ENCODE results near the gene GMPR2. TPM values are rescaled to one million over a fixed set of nuclear protein-coding genes. Genes with fewer than 3 reads are reported as not detected.

GMPR2 gene
- total RNA-seq, 1 donor = 86.5 TPM

GRCh38 chr14:24226473-24226872 lies 6.3 kb upstream of the GMPR2 start:
- Histone ChIP-seq H3K27ac (ENCODE audit: low read depth, low read length) (no peak overlapping the region), H3K79me2 (ENCODE audit: insufficient read depth, low read length) (peaks cover 85% of the 10 kb centered on the region), H3K4me1 (ENCODE audit: insufficient read depth, low read length) (peaks cover 19% of the 10 kb centered on the region), H3K36me3 (ENCODE audit: insufficient read depth, low read length) (peaks cover 9% of the 10 kb centered on the region), H3K9me3 (ENCODE audit: low read depth, low read length) (no peaks in the 10 kb centered on the region), H2AFZ (ENCODE audit: low read length) (no peak overlapping the region), H3K27me3 (ENCODE audit: insufficient read depth, low read length) (no peaks in the 10 kb centered on the region), H3K4me2 (ENCODE audit: insufficient read depth, low read length) (no peak overlapping the region), H4K20me1 (ENCODE audit: insufficient read depth, low read length) (peaks cover 13% of the 10 kb centered on the region), H3K4me3 (ENCODE audit: insufficient read depth, low read length) (no peak overlapping the region)
- no peak for TF ChIP-seq CTCF (IDR thresholded peaks at IDR 0.05; ENCODE audit: extremely low read depth, low read depth, low read length)
- DNase-seq (ENCODE audit: insufficient read length, low spot score, missing footprints) = no peak

- no peaks in the 10 kb centered on the region for H3K9me3 ChIP-seq (ENCODE audit: low read depth, low read length)
- peaks cover 33% of the 10 kb centered on the region for H3K4me1 ChIP-seq (ENCODE audit: insufficient read depth, low read length)
- no peak for TF ChIP-seq CTCF (IDR thresholded peaks at IDR 0.05; ENCODE audit: extremely low read depth, low read depth, low read length)
- H2AFZ ChIP-seq (ENCODE audit: low read length) = no peak overlapping the region
- peaks cover 9% of the 10 kb centered on the region for H3K36me3 ChIP-seq (ENCODE audit: insufficient read depth, low read length)
- no peaks in the 10 kb centered on the region for H3K27me3 ChIP-seq (ENCODE audit: insufficient read depth, low read length)
- H4K20me1 ChIP-seq (ENCODE audit: insufficient read depth, low read length) = peaks cover 13% of the 10 kb centered on the region
- H3K4me3 ChIP-seq (ENCODE audit: insufficient read depth, low read length) = no peak overlapping the region
- no peak overlapping the region for H3K4me2 ChIP-seq (ENCODE audit: insufficient read depth, low read length)
- peaks cover 84% of the 10 kb centered on the region for H3K79me2 ChIP-seq (ENCODE audit: insufficient read depth, low read length)
- peak; percentile 68 for DNase-seq (ENCODE audit: insufficient read length, low spot score, missing footprints)
- no peak overlapping the region for H3K27ac ChIP-seq (ENCODE audit: low read depth, low read length)
These were observed 3.8 kb upstream of the GMPR2 start for GRCh38 chr14:24228902-24229301.

GRCh38 chr14:24231263-24232120 lies 1.2 kb upstream of the GMPR2 start:
- H3K27me3 ChIP-seq (ENCODE audit: insufficient read depth, low read length) = no peaks in the 10 kb centered on the region
- peaks cover 3% of the 10 kb centered on the region for H4K20me1 ChIP-seq (ENCODE audit: insufficient read depth, low read length)
- peak overlapping the region; percentile 93 for H3K27ac ChIP-seq (ENCODE audit: low read depth, low read length)
- peaks cover 34% of the 10 kb centered on the region for H3K4me1 ChIP-seq (ENCODE audit: insufficient read depth, low read length)
- no peaks in the 10 kb centered on the region for H3K9me3 ChIP-seq (ENCODE audit: low read depth, low read length)
- peak overlapping the region; percentile 97 for H3K4me3 ChIP-seq (ENCODE audit: insufficient read depth, low read length)
- TF ChIP-seq CTCF (IDR thresholded peaks at IDR 0.05; ENCODE audit: extremely low read depth, low read depth, low read length) = no peak
- peak overlapping the region; percentile 92 for H3K4me2 ChIP-seq (ENCODE audit: insufficient read depth, low read length)
- peaks cover 84% of the 10 kb centered on the region for H3K79me2 ChIP-seq (ENCODE audit: insufficient read depth, low read length)
- H3K36me3 ChIP-seq (ENCODE audit: insufficient read depth, low read length) = peaks cover 23% of the 10 kb centered on the region
- peak; percentile 67 for DNase-seq (ENCODE audit: insufficient read length, low spot score, missing footprints)
- peak overlapping the region; percentile 97 for H2AFZ ChIP-seq (ENCODE audit: low read length)

- Histone ChIP-seq H3K9me3 (ENCODE audit: low read depth, low read length) (no peaks in the 10 kb centered on the region), H3K36me3 (ENCODE audit: insufficient read depth, low read length) (peaks cover 30% of the 10 kb centered on the region), H3K4me1 (ENCODE audit: insufficient read depth, low read length) (peaks cover 34% of the 10 kb centered on the region), H3K4me3 (ENCODE audit: insufficient read depth, low read length) (peak within 1 kb of the TSS; percentile 97), H4K20me1 (ENCODE audit: insufficient read depth, low read length) (peaks cover 3% of the 10 kb centered on the region), H2AFZ (ENCODE audit: low read length) (peak within 1 kb of the TSS; percentile 97), H3K4me2 (ENCODE audit: insufficient read depth, low read length) (peak within 1 kb of the TSS; percentile 92), H3K27ac (ENCODE audit: low read depth, low read length) (peak within 1 kb of the TSS; percentile 93), H3K79me2 (ENCODE audit: insufficient read depth, low read length) (peaks cover 80% of the 10 kb centered on the region), H3K27me3 (ENCODE audit: insufficient read depth, low read length) (no peaks in the 10 kb centered on the region)
- no peak for TF ChIP-seq CTCF (IDR thresholded peaks at IDR 0.05; ENCODE audit: extremely low read depth, low read depth, low read length)
- DNase-seq (ENCODE audit: insufficient read length, low spot score, missing footprints) = peak; percentile 95
These were observed 546 bp upstream of the GMPR2 start, which contains the start of gene NEDD8 for GRCh38 chr14:24232121-24232644. TSS of gene NEDD8 (minus strand) at chr14:24232367. CDS start at chr14:24232267, 100 bp downstream.

All from osteoblast (primary cell).